GM19372 (cell line): Measurements from ENCODE around the gene DHCR24.
"Not testable (repeated sequence)": the region's sequence is repeated elsewhere in the genome, so short reads cannot be mapped to it uniquely, and the experiment has no call there.

Experiments
- ATAC-seq: cut with Tn5 transposase; IDR thresholded peaks from one replicate; pipeline ENCODE4 v1.9.1; 2021; ENCODE audit warnings: mild to moderate bottlenecking, low read depth, moderate library complexity; ENCODE audit not compliant: unreplicated experiment

DHCR24 gene, protein sequence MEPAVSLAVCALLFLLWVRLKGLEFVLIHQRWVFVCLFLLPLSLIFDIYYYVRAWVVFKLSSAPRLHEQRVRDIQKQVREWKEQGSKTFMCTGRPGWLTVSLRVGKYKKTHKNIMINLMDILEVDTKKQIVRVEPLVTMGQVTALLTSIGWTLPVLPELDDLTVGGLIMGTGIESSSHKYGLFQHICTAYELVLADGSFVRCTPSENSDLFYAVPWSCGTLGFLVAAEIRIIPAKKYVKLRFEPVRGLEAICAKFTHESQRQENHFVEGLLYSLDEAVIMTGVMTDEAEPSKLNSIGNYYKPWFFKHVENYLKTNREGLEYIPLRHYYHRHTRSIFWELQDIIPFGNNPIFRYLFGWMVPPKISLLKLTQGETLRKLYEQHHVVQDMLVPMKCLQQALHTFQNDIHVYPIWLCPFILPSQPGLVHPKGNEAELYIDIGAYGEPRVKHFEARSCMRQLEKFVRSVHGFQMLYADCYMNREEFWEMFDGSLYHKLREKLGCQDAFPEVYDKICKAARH

DNA sequence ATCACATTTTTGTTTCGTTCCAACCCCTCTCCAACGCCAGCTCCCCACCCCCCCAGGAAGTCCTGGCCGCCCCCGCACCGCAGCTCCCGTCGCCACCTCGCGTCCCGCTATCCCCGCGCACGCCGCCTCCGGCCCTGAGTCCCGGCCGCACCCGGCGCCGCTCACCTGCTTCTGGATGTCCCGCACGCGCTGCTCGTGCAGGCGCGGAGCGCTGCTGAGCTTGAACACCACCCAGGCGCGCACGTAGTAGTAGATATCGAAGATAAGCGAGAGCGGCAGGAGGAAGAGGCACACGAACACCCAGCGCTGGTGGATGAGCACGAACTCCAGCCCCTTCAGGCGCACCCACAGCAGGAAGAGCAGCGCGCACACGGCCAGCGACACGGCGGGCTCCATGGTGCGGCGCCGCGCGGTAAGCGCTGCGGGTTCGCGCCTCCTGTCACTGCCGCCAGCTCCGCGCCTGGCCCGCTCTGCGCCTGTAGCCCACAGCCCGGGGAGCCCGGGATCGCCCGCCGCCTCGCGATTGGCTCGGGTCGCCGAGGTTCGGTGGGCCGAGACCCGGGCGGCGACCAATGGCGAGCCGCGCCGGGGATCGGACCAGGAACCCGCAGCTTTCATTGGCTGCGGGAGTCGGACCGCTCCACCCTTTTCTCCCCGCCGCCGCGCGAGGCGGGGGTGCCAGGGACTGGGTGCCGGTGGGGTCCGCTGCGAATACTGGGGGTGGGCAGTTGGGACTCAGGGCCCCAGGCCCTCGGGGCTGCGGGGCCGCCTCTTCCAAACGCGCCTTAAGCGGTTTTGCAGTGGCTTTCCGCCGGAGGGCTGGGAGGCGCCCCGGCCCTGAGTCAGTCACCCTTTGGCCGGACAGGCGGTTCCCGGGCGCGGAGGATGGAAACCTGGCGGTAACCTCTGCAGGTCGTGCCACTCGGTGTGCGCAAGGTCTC is at the start of gene DHCR24:
DHCR24 (minus strand) TSS at position 472 of the 941 bp plus-strand sequence; CDS start at position 396, 76 bp downstream.
- ATAC-seq: peak; percentile 91

DNA sequence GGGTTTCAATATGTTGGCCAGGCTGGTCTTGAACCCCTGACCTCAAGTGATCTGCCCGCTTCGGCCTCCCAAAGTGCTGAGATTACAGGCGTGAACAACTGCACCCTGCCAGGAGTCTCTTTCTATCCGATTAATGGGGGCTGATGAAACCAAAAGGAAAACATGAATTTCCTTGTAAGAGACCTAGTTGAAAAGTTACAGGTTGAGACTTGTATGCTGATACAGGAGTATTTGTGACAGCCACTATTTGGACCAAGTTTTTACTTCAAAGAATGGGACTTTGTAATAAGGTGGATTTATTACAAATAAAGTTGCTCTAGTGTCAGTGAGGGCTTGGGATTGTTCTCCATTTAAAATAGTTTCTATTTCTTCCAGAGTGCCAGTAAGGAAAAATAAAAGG is 49.8 kb upstream of the DHCR24 start:
- ATAC-seq: no peak

DNA sequence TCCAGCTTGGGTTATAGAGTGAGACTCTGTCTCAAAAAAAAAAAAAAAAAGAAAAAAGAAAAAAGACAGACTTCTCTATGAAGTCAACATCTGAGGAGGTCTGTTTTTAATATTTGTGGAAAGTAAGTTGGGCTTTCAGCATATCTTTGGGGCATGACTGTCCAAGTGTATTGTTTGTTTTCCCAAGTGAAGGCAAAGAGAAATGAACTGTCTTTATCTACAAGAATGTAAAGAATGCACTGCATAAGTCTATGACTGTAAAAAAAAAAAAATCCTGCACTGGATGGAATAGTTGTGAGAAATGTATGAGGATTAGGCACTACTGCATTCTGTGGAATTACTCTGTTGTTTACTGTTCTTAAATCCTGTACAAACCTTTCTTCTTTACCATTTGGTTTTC is 47.9 kb upstream of the DHCR24 start:
- ATAC-seq: no peak

DNA sequence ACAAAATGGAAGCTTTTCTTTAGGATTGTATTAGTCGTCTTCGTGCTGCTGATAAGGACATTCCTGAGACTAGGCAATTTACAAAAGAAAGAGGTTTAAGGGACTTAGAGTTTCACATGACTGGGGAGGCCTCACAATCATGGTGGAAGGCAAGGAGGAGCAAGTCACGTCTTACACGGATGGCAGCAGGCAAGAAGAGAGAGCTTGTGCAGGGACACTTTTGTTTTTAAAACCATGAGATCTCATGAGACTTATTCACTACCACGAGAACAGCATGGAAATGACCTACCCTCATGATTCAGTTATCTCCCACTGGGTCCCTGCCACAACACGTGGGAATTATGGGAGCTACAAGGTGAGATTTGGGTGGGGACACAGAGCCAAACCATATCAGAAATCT is 47.1 kb upstream of the DHCR24 start:
- not testable (repeated sequence) for ATAC-seq

DNA sequence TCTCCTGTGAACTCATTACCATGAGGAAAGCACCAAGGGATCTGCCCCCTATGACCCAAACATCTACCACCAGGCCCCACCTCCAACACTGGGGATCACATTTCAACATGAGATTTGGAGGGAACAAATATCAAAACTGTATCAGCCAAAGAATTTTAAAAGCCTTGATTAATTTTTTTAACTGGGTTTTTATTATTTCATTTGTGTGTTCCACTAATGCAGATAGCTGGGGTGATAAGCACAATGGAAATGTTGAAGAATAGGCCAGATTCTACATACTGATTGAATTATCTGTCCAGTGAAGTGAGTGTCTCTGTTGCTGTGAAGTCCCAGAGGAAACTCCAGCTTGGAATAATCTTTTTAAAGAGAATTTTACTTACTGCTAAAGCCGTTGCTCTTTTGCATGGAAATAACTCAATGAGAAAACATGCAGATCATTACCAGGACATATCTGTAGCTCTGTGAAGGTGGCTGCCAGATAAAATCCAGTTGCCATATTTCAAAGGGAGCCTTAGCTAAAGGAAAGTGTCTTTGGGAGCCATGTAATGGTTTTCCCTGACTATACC is 44.4 kb upstream of the DHCR24 start:
- no peak for ATAC-seq

DNA sequence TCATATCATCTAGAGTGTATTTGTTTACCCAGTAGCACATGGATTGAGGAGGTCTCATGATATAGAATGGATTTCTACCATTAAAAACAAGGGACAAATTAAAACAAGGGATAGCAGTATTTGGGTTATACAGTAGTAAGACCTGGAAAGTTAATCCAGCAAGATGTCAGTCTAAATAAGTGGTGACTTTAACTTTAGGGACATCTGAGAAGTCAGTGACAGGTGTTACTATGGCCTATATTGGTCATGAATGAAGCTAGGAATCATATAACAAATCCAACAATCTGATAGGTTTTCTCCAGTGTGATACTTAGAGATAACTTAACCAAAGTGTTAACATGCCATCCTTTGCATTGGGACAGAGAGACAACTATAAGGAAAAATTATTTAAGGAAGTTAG is 42.7 kb upstream of the DHCR24 start:
- ATAC-seq: no peak

DNA sequence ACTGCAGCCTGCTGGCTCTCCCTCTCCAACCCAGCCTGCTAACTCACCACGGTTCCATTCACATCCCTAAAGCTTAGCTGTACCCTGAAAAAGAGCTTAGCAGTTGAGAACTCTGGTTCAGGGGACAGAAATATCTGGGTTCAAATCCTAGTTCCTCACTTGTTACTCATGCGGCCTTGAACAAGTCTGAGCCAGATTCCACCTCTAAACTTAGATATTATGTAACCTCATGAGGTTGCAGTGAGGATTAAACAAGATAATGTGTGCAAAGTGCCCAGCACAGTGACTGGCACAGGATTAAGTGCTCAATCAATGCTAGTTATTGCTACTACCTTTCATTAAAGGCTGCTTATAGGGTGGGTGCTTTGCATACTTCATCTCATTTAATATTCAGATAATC is 41.3 kb upstream of the DHCR24 start:
- no peak for ATAC-seq

DNA sequence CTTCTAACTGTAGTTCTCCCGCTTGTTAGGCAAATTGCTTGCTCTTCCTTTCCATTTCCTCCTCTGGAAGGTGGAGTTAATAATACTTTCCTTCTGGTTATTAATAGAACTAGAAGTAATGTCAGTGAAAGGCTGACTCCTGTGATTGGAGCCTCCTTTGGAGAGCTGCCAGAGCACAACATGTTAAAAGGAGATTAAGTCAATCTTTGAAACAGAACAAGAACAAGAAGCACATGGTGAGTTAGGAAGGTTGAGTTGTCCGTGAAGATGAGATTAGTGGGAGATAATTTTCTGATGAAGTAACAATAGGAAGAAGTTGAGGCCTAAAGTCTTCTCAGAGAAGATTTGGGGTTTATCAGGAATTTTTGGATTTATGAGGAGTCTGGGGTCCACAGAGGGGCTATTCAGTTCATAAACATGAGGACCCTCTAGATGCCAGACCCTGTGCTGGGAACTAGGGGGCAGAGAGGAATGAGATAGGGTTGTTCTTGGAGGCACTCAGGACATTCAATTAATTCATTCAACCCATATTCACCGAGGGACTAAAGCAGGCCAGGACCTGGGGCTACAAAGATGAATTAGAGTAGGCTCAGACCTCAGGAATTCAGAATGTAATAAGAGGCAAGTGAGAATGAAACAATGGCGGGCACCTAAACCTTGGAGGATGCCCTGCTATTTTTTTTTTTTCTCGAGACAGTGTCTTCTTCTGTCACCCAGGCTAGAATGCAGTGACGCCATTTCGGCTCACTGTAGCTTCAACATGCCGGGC is 40.7 kb upstream of the DHCR24 start:
- no peak for ATAC-seq

DNA sequence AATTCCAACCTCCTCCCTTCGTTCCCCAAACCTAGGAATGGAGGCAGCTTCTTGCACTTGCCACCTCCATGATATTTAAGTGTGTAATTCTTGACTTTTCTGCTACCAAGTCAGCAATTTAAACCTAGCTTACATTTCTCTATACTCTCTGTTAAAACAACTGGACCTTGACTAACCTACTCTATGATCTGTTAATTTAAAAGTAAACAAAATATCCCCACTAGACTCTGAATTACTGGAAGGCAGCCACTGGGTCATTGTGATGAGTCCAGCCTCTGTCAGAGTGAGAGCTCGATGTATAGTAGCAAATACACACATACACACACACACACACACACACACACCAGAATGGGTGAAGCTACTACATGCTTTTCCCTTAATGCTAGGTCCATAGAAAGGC is 40.0 kb upstream of the DHCR24 start:
- no peak for ATAC-seq

DNA sequence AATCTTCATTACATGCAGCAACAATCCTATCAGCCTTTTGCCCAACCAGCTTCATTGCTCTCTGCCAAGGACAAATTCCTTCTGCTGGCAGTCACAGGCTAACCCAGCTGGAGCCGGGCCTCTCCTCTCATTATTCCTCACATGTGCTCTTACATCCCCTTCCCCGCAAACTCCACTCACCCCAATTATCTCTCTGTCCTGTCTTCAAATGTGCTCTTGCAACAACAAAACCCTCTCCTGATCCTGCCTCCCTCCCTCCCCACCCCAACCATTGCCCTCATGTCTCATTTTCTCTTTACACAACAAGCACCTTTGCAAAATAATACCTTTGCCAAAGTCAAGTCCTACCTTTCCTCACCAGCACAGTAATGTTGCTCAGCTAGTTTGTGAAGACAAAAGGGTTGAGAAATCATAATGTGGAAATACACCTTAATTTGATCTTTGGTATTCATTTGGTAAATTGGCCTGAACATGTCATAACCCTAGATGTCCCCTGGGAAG is 36.0 kb upstream of the DHCR24 start:
- no peak for ATAC-seq

DNA sequence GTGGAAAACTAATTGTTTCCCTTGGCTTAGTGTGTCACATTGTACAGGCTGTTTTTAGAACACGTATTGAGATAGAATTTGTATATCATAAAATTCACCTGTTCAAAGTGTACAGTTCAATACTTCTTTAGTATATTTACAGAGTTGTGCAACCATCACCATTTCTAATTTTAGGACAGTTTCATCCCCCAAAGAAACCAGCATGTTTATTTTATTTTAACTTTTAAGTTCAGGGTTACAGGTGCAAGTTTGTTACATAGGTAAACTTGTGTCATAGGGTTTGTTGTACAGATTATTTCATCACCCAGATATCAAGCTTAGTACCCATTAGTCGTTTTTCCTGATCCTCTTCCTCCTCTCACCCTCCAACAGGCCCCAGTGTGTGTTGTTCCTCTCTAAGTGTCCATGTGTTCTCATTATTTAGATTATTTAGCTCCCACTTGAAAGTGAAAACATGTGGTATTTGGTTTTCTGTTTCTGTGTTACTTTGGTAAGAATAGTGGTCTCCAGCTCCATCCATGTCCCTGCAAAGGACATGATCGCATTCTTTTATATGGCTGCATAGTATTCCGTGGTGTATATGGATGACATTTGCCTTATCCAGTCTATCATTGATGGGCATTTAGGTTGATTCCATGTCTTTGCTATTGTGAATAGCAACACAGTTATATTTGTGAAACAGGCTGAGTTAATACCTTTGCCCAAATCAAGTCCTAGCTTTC is 35.2 kb upstream of the DHCR24 start:
- ATAC-seq: no peak

DNA sequence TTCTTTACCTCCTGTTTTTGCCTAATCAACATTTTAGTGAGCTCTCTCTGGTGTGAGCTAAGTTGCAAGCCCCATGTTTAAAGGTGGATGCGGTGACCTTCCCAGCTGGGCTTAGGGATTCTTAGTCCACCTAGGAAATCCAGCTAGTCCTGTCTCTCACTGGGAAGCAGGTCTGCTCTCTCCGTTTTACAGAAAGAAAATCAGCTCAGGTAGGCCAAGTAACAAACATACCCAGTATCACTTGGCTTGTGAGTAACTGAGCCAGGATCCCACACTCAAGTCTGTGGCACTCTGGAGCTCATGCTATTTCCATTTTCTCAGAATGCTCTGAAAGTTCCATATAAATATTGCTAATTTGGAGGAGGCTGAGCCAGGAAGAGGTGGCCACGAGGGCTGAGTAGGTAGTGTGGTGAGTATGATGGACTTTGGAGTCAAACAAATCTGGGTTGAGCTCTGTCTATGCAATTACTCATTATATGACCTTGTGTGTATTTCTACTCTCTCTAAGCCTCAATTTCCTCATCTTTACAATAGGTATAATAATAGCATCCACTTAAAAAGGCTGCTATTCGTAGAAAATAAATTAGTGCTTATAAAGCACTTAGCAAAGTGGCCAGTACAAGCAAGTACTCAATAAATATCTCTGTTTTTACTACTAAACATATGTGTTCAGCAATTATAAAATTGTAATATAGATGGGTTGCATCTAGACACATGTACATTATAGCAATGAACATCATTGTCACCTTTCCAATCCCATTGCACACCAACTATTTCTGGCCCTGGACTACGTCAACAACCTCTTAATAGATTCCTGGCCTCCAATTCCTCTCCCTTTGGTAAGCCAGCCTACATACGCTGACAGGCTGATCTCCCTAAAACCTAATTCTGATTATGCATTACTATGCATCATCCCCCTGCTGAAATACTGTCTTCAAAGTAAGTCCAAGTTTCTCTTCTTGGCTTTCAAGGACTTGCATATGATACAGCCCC is 32.7 kb upstream of the DHCR24 start:
- ATAC-seq: no peak

DNA sequence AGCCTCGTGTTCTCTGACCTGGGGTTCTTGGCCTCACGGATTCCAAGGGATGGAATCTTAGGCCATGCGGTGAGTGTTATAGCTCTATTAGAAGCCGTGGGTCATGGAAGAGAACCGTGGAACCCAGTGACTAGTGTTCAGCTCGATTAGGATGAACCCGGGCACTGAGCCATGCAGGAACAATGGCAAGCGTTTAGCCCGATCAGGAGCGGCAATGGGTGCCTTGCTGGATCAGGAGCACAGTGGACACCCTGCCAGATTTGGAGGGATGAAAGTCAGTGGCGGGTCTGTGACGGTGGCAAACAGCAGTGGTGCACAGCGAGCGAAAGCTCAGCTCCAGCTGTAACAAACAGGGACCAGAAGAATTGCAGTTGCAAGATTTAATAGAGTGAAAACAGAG is 24.1 kb upstream of the DHCR24 start:
- not testable (repeated sequence) for ATAC-seq

DNA sequence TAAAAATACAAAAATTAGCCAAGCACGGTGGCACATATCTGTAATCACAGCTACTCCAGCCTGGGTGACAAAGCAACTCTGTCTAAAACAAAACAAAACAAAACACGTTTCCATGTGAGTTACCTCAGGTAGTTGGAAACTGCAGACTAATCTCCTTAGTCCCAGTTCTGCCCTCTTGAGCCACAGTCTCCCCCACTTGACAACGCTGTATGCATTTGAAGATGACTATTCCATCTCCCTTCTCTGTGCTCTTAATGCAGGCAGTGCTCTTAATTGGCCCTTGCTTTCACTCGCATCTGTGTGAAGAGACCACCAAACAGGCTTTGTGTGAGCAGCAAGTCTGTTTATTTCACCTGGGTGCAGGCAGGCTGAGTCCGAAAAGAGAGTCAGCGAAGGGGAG is 19.6 kb upstream of the DHCR24 start:
- no peak for ATAC-seq

DNA sequence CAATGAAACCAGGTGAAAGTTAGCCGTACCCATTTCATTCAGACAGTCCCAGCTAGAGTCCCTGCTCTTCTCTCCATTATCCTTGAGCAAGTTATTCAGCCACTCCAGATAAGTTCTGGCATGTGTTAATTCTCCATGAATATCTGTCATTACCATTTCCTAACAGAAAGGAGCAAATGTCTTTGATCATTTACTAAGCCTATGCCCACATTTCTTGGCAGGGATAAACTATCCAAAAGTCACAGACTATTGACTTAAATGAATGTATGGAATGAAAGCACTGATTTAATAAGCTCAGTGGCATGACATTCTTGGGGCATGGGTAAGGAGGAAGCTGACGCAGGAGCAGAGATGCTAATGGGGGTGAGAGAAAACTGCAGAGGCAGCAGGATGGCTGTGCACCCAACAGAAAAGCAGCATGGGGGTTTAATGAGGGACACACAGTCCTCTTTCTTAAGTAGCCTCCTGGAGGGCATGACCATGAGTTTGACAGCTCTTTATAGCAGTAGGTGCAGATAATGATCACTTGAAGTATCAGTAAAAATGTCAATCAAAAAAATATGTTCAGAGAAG is 17.6 kb upstream of the DHCR24 start:
- ATAC-seq: no peak

DNA sequence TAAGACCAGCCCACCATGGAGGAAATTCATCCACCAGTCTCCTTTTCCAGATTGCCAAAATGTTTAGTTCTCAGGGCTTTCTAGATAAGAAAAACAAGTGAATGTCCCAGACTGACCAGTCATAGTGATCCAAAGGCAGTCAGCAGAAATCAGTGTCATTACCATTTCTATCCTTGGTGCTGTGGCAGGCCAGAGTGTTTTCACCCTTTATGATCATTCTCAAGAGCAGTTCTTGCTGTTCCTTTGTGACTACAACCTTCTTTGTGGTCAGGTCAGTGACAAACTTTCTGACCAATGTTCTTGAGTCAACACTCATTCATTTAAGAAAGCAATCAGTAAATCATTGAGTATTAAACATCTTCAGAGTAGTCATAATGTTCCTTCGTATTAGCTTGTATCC is 7.3 kb upstream of the DHCR24 start:
- ATAC-seq: no peak

DNA sequence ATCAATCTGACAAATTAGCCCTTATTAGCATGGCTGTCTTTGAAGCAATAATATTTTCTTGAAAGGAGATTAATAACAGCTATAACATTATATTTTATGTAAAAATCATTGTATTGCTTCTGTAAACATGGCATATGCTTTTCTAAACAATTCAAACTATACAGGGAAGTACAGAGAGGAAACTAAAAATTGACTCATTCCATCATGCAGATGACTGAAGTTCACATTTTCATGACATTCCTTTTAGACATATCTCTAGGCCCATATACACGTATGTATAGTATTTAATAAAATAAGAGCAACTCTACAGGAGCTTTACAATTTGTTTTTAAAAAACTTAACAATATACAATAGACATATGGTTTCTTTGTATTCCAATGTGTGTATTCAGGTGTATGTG is 5.6 kb upstream of the DHCR24 start:
- ATAC-seq: no peak
